Measurements from ENCODE around the gene CALD1.

Gene CALD1

DNA sequence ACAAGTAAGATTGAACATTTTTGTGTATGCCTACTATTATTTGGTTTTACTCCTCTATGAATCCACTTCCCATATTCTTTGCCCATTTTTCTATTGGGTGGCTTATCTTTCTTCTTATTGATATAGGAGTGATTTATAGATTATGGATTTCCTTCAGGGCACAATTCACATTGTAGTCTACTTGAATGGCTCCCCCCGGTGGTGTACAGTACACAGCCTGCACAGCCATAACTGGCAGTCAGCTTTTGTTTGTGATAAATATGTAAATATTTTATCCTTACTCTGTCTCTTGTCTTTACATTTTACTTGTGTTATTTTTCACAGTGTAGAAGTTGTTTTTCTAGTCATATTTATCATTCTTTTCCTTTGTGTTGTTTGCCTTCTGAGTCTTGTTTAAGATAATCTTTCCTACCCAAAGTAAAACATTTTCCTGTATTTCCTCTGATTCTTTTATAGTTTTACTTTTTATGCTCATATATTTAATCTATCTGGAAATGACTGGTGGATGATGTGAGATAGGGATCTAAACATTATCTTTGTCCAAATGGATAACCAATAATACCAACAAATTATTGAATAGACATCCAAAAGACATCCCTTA is 23.9 kb upstream of the CALD1 start:
- no peaks in the 10 kb centered on the region for H3K27me3 ChIP-seq
- no peak overlapping the region for H3K4me3 ChIP-seq (ENCODE audit: low read depth in 1 of 2, low read length in 1 of 2)
- H3K36me3 ChIP-seq, result no peaks in the 10 kb centered on the region
- no peak overlapping the region for H3K27ac ChIP-seq
- no peaks in the 10 kb centered on the region for H3K9me3 ChIP-seq
- TF ChIP-seq, protein P1, sequence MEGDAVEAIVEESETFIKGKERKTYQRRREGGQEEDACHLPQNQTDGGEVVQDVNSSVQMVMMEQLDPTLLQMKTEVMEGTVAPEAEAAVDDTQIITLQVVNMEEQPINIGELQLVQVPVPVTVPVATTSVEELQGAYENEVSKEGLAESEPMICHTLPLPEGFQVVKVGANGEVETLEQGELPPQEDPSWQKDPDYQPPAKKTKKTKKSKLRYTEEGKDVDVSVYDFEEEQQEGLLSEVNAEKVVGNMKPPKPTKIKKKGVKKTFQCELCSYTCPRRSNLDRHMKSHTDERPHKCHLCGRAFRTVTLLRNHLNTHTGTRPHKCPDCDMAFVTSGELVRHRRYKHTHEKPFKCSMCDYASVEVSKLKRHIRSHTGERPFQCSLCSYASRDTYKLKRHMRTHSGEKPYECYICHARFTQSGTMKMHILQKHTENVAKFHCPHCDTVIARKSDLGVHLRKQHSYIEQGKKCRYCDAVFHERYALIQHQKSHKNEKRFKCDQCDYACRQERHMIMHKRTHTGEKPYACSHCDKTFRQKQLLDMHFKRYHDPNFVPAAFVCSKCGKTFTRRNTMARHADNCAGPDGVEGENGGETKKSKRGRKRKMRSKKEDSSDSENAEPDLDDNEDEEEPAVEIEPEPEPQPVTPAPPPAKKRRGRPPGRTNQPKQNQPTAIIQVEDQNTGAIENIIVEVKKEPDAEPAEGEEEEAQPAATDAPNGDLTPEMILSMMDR (IDR thresholded peaks at IDR 0.05), result no peak
- H3K4me1 ChIP-seq (ENCODE audit: control insufficient read depth in 1 of 2, insufficient read depth in 1 of 2, low read depth in 1 of 2, low read length in 1 of 2), result no peaks in the 10 kb centered on the region

DNA sequence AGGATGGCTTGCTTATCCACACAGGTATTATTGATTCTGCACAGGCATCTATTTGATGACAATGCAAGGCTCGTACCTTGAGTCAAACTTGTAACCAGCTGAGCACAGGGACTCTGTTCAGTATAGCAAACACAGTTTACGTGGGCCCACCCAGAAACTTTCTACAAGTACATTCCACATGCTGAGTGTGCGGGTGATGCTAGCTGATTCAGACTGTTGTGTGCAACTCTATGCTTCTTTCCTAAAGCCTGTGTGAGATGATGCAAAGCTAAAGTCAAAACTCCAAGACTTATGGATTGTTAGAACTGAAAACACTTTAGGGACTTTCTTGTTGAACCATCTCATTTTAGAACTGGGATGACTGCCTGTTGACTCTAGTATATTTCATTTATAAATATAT is 21.5 kb upstream of the CALD1 start:
- TF ChIP-seq, protein P1 (IDR thresholded peaks at IDR 0.05), result no peak

DNA sequence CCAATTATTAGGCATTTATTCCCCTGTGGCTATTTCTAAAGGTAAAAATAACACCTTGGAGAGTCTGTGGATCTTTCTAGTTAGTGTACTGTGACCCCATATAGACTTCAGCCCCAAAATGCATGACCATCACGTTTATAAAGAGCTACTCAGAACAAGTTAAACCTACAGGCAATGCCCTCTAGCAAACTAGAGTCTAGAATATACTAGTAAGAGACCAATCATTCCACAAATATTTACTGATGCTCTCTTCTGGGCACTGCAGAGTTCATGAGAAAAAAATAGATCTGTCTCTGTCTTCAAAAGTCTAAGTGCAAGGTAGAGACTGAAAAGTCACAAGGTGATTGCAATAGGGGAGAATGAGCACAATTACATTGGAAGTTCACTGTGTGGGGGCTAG is 20.5 kb upstream of the CALD1 start:
- H3K27me3 ChIP-seq, result no peaks in the 10 kb centered on the region
- H3K27ac ChIP-seq, result no peak overlapping the region
- H3K9me3 ChIP-seq, result no peaks in the 10 kb centered on the region
- no peaks in the 10 kb centered on the region for H3K36me3 ChIP-seq
- no peak overlapping the region for H3K4me3 ChIP-seq (ENCODE audit: low read depth in 1 of 2, low read length in 1 of 2)
- H3K4me1 ChIP-seq (ENCODE audit: control insufficient read depth in 1 of 2, insufficient read depth in 1 of 2, low read depth in 1 of 2, low read length in 1 of 2), result no peaks in the 10 kb centered on the region
- TF ChIP-seq, protein P1 (IDR thresholded peaks at IDR 0.05), result no peak

More for the DNA sequence above, 21.5 kb upstream of the CALD1 start:
- Histone ChIP-seq H3K27ac (no peak overlapping the region), H3K4me1 (ENCODE audit: control insufficient read depth in 1 of 2, insufficient read depth in 1 of 2, low read depth in 1 of 2, low read length in 1 of 2) (no peaks in the 10 kb centered on the region), H3K27me3 (no peaks in the 10 kb centered on the region), H3K4me3 (ENCODE audit: low read depth in 1 of 2, low read length in 1 of 2) (no peak overlapping the region), H3K36me3 (no peaks in the 10 kb centered on the region), H3K9me3 (no peaks in the 10 kb centered on the region)

DNA sequence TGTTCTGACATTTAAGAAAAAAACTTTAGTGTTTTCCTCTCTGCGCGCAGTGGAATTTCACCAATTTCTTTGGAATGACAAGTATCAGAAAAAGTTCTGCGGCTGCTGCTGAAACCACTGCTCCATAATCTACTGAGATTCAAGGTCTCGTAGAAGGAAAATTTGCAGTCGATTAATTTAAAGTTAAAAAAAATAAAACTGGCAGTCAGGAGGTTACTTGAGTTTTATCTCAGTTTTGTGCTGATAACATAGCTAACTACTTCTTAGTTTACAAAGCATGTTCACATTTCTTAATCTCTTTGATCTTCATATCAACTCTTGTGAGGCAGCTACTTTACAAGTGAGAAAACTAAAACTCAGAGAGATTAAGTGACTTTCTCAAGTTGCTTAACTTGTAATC is 18.2 kb upstream of the CALD1 start:
- Histone ChIP-seq H3K9me3 (no peaks in the 10 kb centered on the region), H3K27me3 (no peaks in the 10 kb centered on the region), H3K36me3 (no peaks in the 10 kb centered on the region), H3K27ac (no peak overlapping the region), H3K4me1 (ENCODE audit: control insufficient read depth in 1 of 2, insufficient read depth in 1 of 2, low read depth in 1 of 2, low read length in 1 of 2) (no peaks in the 10 kb centered on the region), H3K4me3 (ENCODE audit: low read depth in 1 of 2, low read length in 1 of 2) (no peak overlapping the region)
- TF ChIP-seq, protein P1 (IDR thresholded peaks at IDR 0.05), result no peak

DNA sequence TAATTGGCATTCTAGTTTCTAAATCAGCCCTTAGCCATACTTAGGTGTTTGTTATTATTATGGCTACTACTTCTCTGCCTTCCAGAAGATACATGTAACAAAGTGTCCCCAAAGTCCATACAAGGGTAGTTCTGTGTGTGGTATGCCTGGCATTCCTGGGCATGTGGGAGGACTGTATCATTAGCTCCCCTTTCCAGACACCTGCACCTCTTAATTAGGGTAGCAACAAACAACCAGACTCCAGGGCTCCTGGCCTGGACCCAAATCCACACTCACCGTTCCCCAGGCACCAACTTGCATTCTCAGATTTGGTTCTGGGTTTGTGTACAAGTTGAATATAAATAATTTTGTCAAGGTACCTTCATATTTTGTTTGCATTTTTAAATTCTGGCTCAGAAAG is 15.5 kb upstream of the CALD1 start:
- TF ChIP-seq, protein P1 (IDR thresholded peaks at IDR 0.05), result no peak

More for the DNA sequence above, 15.5 kb upstream of the CALD1 start:
- Histone ChIP-seq H3K4me1 (ENCODE audit: control insufficient read depth in 1 of 2, insufficient read depth in 1 of 2, low read depth in 1 of 2, low read length in 1 of 2) (no peaks in the 10 kb centered on the region), H3K4me3 (ENCODE audit: low read depth in 1 of 2, low read length in 1 of 2) (no peak overlapping the region), H3K36me3 (no peaks in the 10 kb centered on the region), H3K9me3 (no peaks in the 10 kb centered on the region), H3K27me3 (no peaks in the 10 kb centered on the region), H3K27ac (no peak overlapping the region)

Measured in neutrophil (primary cell).